NOMO-1 treated with DMSO at 0.1 percent for 48 hours (cell line): ENCODE data around the gene DDB1.

Experiments
- DNase-seq: peaks from one replicate; lab custom pipeline; 2025; ENCODE audit not compliant: unreplicated experiment; lab: John Stamatoyannopoulos, UW

The DDB1 gene

DNA sequence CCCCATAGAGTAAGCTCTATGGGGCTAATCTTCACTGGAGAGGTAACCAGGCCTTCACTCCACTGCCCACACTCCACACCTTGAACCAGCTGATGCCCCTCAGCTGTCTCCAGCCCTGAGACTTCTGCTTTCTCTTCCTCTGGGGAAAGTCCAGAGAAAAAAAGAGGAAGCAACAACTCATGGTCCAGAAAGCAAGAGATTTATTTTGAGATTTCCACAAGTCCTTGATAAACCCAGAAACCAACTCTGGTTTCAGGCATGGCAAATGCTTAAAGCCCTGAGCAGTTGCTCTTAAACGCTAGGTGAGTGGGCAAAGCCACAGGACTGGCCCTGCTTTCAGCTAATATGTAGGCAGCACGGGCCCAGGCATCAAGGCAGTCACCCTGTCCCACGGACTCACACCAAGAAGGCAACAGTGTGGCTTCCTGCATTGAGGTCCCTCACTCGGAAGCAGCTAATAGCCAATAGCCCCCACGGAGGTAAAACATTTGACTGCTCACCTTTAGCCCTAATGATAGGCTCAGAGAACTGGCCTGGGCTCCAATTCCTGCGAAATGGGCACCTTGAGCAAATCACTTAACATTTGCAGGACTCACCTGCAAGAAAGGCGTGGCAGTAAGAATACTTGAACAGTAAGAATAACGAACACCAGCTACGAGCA, 24.5 kb upstream of the DDB1 start:
- DNase-seq: peak; percentile 90

DNA sequence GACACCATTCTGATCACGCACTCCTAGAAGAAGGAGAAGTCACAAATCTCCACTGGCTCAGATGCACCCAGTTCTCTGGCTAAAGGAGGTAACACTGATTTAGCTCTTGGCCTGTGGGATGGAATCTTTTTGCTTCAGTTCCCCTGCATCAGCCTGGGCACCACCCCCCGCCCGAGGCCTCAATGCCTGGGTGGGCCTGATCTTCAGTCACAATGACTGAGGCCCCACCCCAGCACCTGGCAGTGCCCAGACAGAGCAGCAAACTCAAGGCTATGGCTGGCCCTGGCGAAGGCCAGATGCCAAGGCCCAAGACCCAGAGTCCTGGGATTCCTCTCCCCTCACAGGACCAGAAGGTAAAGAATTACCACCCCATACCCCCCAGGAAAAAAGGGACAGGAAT, 23.8 kb upstream of the DDB1 start:
- no peak for DNase-seq

DNA sequence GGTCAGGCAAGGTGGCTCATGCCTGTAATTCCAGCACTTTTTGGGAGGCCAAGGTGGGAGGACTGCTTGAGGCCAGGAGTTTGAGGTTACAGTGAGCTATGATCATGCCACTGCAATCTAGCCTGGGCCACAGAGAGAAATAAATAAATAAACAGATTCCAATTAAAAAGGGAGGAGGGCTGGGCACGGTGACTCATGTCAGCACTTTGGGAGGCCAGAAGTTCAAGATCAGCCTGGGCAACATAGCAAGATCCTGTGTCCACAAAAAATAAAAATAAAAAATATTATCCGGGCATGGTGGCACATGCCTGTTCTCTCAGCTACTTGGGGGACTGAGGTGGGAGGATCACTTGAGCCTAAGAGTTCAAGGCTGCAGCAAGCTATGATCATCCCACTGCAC, 21.3 kb upstream of the DDB1 start:
- no peak for DNase-seq

DNA sequence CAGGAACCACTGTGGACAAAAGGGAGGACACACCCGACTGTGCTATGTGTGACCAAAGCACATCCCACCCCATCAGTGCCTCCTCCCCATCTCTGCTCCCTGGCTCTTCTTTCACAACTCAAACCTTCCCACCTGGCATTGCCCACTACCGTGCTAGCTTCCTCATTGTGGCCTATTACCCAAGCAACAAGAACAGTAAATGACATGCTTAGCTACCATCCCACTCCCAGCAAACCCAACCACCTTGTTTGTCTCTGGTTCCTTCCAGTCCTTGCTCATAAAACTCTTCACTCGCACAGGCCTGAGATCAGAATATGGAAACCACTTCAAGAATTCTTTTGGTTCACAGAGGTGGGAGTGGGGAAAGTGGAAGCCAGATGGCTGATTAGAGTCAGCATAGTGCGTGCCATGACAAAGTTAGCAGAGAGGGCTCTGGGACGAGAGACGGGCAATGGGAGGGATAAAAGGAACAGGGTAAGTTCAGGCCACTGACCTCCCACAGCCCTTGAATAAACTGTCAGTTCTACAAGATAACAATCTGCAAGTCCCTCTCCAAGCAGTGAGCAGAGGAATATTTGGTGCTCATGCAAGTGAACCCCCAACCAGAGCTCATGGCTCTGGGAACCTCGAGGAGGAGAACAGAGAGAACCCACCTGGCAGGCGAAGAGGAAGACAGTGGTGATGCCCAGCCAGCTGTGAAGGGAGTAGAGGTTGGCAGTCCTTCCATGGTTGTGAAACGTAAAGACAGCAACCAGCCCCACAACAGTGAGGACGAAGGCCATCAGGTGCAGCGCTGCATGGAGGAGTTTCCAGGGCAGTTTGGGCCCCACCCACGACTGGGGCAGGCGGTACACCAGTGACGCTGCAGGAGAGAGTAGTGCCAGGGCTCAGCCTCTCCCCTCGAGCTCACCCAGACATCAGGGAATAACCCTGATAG, 20.5 kb upstream of the DDB1 start:
- no peak for DNase-seq

DNA sequence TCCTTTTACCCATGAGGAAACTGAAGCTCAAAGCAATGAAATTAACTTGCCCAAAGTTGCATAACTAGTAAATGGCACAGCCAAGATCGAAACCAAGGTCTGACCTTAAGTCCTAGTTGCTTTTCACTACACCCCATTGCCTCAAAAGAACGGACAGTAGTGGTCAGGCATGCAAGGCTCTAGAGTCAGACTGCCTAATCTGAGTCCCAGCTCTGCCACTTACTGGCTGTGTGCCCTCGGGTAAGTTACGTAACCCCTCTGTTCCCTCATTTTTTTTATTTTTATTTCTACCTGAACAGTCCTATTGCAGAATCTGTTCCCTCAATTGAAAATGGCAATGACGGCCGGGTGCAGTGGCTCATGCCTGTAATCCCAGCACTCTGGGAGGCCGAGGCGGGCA, 19.1 kb upstream of the DDB1 start:
- no peak for DNase-seq

DNA sequence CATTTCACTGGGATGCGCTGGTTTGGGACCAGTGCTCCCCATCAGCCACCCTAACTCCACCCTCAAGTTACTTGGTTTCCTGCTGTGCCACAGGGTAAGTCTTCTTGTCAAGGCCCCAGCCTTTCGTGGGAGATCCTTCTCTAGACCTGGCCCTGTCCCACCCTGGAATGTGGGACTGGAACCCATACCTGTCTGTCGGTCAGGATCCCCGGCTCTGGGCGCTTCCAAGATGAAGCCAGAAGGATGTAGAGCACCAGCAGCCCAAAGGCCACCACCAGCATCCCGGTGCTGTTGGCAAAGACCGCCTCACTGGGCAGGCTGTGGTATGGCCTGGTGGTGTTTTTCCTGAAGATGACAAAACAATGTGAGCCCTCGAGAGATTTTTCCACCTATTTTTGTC, 17.9 kb upstream of the DDB1 start:
- no peak for DNase-seq

DNA sequence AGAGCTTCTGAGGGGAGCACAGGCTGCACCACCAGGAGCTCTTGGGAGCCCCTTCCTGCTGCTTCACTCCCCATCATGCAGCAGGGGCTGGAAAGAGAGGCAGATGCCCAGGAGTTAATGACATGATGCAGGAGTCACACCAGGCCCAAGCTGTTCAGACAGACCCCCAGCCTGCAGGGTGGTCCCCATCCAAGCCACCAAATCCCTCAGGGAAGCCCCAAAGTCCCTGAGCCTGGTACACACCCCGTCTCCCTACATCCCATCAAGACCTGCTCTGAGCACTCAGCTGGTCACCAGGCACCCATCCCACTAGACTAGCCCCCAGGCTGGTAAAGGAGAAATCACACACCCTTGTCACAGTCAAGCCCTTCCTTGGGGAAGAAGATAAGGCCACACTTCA, 17.4 kb upstream of the DDB1 start:
- DNase-seq: no peak

DNA sequence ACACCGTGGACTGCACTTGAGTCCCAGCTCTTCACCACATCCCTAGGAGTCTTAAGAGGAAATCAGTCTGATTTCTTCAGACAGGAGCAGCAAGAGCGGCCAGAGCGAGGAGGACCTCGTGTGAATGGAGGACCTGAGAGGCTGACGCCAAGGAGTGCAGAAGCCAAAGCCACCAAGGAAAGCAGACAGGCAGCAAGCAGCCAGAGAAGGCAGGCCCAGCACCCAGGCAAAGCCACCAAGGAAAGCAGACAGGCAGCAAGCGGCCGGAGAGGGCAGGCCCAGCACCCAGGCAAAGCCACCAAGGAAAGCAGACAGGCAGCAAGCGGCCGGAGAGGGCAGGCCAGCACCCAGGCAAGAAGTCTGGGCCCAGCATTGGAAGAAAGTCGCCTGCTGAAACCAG, 17.0 kb upstream of the DDB1 start:
- no peak for DNase-seq

DNA sequence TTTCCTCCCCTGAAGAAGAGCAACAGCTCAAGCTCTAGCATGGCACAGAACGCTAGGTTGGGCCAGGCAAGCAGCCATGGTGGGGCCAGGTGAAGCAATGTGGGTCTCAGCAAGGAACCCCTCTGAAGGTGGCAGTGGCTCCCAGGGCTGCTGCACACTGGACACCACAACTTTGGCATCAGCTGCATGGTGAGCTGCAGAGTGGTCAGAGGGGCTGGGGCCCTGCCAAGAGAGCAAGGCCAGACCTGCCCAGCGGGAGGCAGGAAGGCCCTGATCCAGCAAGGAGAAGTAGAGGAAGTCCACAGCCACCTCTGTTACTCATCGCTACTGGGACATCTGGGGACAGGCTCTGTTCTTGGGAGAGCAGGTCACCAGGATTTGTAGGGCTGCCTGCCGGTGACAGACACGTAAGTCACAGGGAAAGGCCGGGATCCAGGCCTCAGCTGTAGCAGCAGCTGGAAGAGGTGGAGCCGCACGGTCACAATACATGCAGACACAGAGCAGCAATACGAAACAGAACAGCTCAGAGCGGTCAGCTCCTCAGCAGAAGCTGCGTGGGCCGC, 16.4 kb upstream of the DDB1 start:
- DNase-seq: no peak

DNA sequence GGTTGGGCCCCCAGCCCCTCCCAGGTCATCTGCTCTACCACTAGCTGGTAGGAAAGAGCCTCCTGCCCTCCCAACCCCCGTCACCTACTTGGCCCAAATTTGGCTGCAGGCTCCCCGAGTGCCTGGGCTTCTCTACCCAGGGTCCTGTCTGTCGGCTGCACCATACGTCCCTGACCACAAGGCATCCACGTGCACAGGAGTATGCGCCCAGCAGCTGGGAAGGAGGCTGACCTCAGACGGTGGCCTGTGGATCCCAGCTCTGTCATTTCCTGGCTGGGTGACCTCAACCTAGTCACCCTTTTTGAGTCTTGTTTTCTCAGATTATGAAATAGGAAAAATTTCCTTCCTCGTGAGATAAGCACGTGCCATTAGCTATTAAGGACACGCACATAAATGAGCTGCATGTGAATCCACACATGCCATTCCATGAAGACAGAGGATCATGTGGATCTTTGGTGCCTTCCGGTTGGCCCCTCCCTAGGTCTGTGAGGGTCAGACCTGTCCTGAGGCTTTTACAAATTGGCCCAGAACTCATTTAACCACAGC, 15.1 kb upstream of the DDB1 start:
- DNase-seq: no peak

DNA sequence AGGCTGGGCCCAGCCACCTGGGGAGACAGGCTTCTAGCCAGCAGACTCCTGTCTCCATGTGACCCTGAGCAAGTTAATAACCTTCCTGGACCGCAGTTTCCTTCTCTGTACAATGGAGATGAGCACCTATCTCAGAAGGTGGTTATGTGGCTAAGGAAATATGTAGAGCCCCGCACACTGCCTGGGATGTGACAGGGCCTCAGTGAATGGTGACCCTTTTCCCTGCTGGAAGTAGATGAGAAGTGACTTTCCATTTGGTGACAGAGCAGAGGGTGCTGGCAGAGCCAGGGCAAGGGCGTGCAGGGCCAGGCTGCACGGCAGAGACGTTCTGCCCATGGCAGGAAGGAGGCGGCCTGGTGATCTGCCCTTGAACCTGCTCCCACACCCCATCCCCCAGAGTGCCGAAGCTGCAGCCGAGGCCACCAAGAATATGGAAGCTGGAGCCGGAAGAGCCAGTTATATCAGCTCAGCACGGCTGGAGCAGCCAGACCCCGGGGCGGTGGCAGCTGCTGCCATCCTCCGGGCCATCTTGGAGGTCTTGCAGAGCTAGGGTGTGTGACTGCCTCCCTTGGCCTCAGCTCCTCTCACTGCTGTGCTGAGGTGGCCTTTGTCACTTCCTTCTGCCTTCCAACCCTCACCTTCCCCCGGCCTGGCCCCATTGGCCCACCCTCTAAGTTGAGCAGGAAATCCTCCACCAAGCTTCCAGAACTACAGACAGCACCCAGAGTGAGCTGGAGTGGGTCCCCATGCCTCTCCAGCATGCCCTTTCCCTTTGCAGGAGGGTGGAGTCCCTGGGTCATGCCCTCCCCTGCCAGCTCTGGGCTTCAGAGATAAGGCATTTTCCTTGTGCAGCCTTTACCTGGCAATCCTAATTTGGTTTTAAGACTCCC, 13.3 kb upstream of the DDB1 start:
- DNase-seq: no peak

DNA sequence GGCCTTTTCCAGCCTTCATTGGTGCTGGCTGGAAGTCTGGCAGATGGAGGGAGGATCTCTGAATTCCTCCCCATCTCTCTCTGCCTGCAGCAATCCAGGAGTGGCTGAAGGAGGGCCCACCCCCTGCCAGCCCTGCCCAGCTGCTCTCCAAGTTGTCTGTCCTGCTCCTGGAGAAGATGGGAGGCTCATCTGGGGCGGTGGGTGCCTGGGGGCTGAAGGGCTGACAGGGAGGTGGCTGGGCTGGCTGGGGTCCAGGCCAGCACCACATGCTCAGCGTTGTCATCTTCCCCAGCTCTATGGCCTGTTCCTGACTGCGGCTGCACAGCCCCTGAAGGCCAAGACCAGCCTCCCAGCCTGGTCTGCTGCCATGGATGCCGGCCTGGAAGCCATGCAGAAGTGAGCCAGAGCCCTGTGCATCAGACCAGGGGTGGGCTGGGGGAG, 12.3 kb upstream of the DDB1 start:
- DNase-seq: no peak

DNA sequence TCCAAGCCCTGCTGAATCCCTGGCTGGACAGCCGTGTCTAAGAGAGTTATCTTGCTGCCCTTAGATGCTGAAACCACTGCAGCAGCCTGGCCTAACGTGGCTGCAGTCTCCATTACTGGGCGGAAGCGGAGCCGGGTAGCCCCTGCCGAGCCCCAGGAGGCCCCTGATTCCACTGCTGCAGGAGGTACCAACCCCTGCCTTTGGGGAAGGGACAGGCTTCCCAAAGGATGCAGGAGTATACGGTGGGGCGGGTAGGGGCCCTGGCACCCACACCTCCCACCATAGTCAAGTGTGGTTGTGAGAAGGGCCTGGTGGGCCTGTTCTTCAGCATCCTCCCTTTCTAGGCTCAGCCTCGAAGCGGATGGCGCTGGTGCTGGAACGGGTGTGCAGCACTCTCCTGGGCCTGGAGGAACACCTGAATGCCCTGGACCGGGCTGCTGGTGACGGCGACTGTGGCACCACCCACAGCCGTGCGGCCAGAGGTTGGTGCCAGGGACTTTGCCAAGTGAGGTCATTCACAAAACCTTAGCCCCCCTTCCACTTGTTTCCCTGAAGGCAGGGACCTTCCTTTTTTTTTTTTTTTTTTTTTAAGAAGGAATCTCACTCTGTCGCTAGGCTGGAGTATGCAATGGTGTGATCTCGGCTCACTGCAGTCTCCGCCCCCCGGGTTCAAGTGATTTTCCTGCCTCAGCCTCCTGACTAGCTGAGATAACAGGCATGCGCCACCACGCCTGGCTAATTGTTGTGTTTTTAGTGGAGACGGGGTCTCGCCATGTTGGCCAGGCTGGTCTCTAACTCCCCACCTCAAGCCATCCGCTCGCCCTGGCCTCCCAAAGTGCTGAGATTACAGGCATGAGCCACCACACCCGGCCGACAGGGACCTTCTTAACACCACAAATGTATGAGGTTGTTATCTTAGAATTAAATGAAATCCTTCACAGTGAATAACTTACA, 11.2 kb upstream of the DDB1 start:
- no peak for DNase-seq

DNA sequence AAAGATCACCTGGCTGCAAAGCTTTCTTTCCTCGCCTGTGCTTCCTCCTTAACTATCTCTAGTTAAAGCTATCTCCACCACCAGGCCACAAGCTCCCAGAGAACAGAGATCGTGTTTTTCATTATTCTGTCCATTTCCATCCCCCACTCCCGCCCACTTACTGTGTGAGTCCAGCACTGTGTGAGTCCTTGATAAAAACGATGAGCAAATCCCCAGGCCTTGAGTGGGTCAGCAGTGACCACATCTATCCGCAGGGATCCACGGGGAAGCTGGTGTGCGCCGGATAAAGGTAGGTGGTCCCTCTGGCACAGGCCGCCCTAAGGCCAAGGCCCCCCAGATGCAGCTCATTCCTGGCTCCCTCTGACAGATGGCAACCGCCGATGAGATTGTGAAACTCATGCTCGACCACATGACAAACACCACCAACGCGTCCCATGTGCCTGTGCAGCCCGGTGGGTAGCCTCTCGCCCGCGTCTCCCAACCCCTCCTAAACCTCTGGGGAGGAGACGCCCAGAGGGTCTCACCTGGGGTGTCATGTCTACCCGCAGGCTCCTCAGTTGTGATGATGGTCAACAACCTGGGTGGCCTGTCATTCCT, 9.4 kb upstream of the DDB1 start:
- no peak for DNase-seq

DNA sequence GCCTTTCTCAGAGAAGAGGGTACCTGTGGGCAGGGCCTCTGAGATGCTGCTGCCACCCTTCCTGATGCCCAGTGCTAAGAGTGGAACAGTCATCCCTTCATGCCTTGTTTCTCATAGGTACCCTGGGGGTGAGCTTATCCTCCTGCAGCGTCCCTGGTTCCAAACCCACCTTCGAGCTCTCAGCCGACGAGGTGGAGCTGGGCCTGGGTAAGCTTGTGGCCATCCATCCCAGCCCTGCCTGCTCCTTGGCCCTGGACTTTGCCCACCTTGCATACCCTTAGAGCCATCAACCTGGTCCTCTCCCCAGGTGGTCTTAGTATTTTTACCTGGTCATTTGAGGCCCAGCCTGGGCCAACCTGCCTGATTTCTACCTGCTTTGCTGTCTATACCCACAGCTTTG, 8.8 kb upstream of the DDB1 start:
- DNase-seq: no peak

DNA sequence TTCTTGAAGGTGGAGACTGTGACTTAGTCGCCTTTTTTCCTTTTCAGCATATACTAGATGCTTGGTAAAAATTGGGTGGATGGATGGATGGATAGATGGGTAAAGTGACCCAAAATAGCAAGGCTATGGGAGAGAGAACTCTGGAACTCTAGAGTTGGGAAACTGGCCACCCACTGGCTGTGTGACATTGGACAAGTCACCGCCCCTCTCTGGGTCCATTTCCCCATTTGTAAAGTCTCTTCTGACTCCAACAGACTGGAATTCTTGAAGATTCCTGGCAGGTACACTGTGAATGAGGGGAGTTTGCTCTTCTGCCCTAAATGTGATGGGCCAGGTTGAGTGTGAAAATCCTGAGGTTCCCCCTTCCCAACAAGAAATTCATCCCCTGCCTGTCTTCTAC, 8.1 kb upstream of the DDB1 start:
- DNase-seq: no peak

DNA sequence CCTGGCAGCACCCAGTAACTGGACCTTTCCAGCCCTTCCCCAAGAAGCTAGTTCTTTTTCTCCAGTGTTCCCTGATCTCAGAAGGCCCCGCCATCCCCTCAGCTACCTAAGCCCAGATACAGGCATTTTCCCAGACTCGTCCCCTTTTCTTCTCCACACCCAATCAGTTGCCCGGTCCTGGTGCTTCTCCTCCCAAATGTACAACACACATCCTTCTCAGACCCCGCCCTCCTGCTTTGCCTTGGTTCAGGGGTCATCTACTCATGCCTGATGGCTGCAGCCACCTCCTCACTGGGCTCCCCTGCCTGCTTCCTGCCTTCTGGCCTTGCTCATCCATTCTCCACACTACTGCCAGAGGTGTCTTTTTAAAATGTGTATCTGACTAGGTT, 6.6 kb upstream of the DDB1 start:
- DNase-seq: no peak

DNA sequence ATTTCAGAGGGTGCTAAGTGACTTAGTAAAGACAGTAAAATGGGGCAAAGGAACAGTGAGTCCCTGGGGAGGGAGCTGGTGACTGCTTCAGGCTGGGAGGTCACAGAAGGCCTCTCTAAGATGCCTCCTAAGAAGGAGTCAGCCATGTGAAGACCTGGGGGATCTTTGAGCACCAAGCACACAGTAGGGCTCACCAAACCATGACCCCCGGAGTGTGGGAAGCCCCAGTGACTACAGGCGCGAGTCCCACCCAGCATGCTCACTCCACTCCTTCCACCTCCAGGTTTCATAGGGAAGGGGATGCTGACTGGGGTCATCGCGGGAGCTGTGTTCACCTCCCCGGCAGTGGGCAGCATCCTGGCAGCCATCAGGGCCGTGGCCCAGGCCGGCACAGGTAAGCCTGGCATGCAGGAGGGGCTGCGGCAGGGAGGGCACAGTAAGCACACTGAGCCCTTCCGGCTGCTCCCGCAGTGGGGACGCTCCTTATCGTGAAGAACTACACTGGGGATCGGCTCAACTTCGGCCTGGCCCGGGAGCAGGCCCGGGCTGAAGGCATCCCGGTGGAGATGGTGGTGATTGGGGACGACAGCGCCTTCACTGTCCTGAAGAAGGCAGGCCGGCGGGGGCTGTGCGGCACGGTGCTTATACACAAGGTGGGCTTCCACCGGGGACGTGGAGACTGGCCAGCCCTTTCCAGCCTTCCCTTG, 6.0 kb upstream of the DDB1 start:
- no peak for DNase-seq
